Stimulated activated CD4-positive, alpha-beta T cell treated with anti-CD3 and anti-CD28 coated beads, Interleukin-1b, Interleukin-23, amount 100 ng/mL, for 1 hour (primary cell): ENCODE data around the gene EPHA10.
"Not testable (repeated sequence)": the region's sequence is repeated elsewhere in the genome, so short reads cannot be mapped to it uniquely, and the experiment has no call there.

Source experiments
- DNase-seq, 2 donors: peaks; one replicate each; pipeline ENCODE4 v3.0.0-alpha.2; 2020; ENCODE audit warnings: low read depth in 2 of 2

Gene EPHA10

GRCh38 chr1:37716321-37716720, 48.6 kb downstream of the EPHA10 start:
- no peak for DNase-seq

GRCh38 chr1:37714689-37715088, 50.2 kb downstream of the EPHA10 start:
- no peak for DNase-seq

GRCh38 chr1:37714226-37714625, 50.7 kb downstream of the EPHA10 start:
- DNase-seq: no peak

GRCh38 chr1:37708471-37708870, 56.4 kb downstream of the EPHA10 start:
- DNase-seq: no peak

GRCh38 chr1:37705399-37705798, 59.5 kb downstream of the EPHA10 start:
- no peak for DNase-seq

GRCh38 chr1:37704966-37705365, 60.0 kb downstream of the EPHA10 start:
- DNase-seq: no peak

- no peak for DNase-seq
These were observed 61.9 kb downstream of the EPHA10 start for GRCh38 chr1:37703061-37703460.

- DNase-seq: no peak
These were observed 63.9 kb downstream of the EPHA10 start for GRCh38 chr1:37701051-37701450.

- no peak for DNase-seq
These were observed 65.8 kb downstream of the EPHA10 start for GRCh38 chr1:37699147-37699546.

GRCh38 chr1:37697737-37698136, 67.2 kb downstream of the EPHA10 start:
- DNase-seq: no peak

- DNase-seq: no peak
These were observed 67.8 kb downstream of the EPHA10 start for GRCh38 chr1:37697090-37697489.

GRCh38 chr1:37692834-37693175, 72.1 kb downstream of the EPHA10 start:
- DNase-seq: no peak

- peak; percentile 96 to 97 for DNase-seq
These were observed 72.7 kb downstream of the EPHA10 start, which contains the start of gene CDCA8 for GRCh38 chr1:37692078-37692833. Gene CDCA8 (plus strand): TSS chr1:37692516. CDS start chr1:37692691, 175 bp downstream.

GRCh38 chr1:37691497-37692077, 73.3 kb downstream of the EPHA10 start:
- no peak for DNase-seq

- no peak for DNase-seq
These were observed 76.0 kb downstream of the EPHA10 start for GRCh38 chr1:37688926-37689325.

GRCh38 chr1:37687764-37688163, 77.2 kb downstream of the EPHA10 start:
- DNase-seq: not testable (repeated sequence)

GRCh38 chr1:37685722-37686121, 79.2 kb downstream of the EPHA10 start:
- DNase-seq: no peak

GRCh38 chr1:37684182-37684581, 80.7 kb downstream of the EPHA10 start:
- DNase-seq: not testable (repeated sequence)

- peak; percentile 46 to 75 for DNase-seq
These were observed 82.5 kb downstream of the EPHA10 start for GRCh38 chr1:37682334-37682987.

- no peak for DNase-seq
These were observed 84.0 kb downstream of the EPHA10 start for GRCh38 chr1:37680933-37681332.

- no peak for DNase-seq
These were observed 87.1 kb downstream of the EPHA10 start for GRCh38 chr1:37677808-37678207.

- no peak for DNase-seq
These were observed 87.8 kb downstream of the EPHA10 start for GRCh38 chr1:37677143-37677439.
